ENCODE measurements around the gene MYH7B. TPM values are rescaled to one million over a fixed set of nuclear protein-coding genes. Genes with fewer than 3 reads are reported as not detected.

The MYH7B gene
- total and polyA plus RNA-seq, 5 donors, result 43.3 to 134 (median 125) TPM

GRCh38 chr20:34993941-34994508 is 38.4 kb downstream of the MYH7B start:
- WGBS, result 84% methylated on average over 22 of the region's 22 CpGs
- Histone ChIP-seq H3K27me3 (ENCODE audit: control insufficient read depth, insufficient read depth) (no peaks in the 10 kb centered on the region), H3K4me1 (ENCODE audit: control insufficient read depth, insufficient read depth, low read length) (no peaks in the 10 kb centered on the region), H3K9me3 (ENCODE audit: control insufficient read depth, low read length) (no peaks in the 10 kb centered on the region), H3K4me3 (ENCODE audit: low read length) (no peak overlapping the region), H3K27ac (ENCODE audit: low read length) (no peak overlapping the region)
- peak in 1 of 2 donors; percentile 9 for ATAC-seq
- DNase-seq, result peak in 2 of 3 donors; percentile 41 to 68
- intact Hi-C loops (cut with DNase I), result no loop called here

GRCh38 chr20:34994509-34995131 is 39.0 kb downstream of the MYH7B start:
- no peaks in the 10 kb centered on the region for H3K9me3 ChIP-seq (ENCODE audit: control insufficient read depth, low read length)
- no peaks in the 10 kb centered on the region for H3K27me3 ChIP-seq (ENCODE audit: control insufficient read depth, insufficient read depth)
- ATAC-seq (no peak), DNase-seq (peak in 2 of 3 donors; percentile 21 to 37)
- H3K4me1 ChIP-seq (ENCODE audit: control insufficient read depth, insufficient read depth, low read length), result no peaks in the 10 kb centered on the region
- no peak overlapping the region for H3K27ac ChIP-seq (ENCODE audit: low read length)
- 77% methylated on average over 14 of the region's 14 CpGs for WGBS
- H3K4me3 ChIP-seq (ENCODE audit: low read length), result no peak overlapping the region
- intact Hi-C loops (cut with DNase I), result no loop called here

GRCh38 chr20:34995192-34995591 is 39.5 kb downstream of the MYH7B start:
- no peak for ATAC-seq
- H3K4me1 ChIP-seq (ENCODE audit: control insufficient read depth, insufficient read depth, low read length), result no peaks in the 10 kb centered on the region
- H3K9me3 ChIP-seq (ENCODE audit: control insufficient read depth, low read length), result no peaks in the 10 kb centered on the region

DNA sequence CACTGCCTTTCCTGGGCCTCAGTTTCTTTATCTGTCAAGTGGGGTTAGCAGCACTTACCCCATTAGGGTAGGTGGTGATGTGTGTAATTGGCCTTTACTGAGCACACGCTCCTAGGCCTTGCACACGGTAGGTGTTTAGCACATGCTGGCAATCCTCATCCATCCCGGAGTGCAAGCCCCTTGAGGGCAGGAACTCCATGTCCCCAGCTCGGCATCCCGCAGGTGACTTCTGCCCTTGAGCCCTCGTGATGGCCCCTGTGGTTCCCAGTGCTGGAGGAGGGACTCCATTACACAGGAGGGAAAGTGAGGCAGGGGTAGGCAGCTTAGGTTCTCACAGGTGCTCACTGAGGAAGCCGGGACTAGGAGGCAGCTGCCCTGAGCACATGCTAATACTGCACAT is 40.0 kb downstream of the MYH7B start:
- ATAC-seq (no peak), DNase-seq (peak in 1 of 3 donors; percentile 23)
- WGBS, result 95% methylated on average over 7 of the region's 7 CpGs
- H3K9me3 ChIP-seq (ENCODE audit: control insufficient read depth, low read length), result no peaks in the 10 kb centered on the region
- no peak overlapping the region for H3K27ac ChIP-seq (ENCODE audit: low read length)
- H3K27me3 ChIP-seq (ENCODE audit: control insufficient read depth, insufficient read depth), result no peaks in the 10 kb centered on the region
- intact Hi-C loops (cut with DNase I), result no loop called here
- no peaks in the 10 kb centered on the region for H3K4me1 ChIP-seq (ENCODE audit: control insufficient read depth, insufficient read depth, low read length)
- H3K4me3 ChIP-seq (ENCODE audit: low read length), result no peak overlapping the region

More at GRCh38 chr20:34995192-34995591, 39.5 kb downstream of the MYH7B start:
- peak in 2 of 3 donors; percentile 47 to 48 for DNase-seq
- Histone ChIP-seq H3K27ac (ENCODE audit: low read length) (no peak overlapping the region), H3K27me3 (ENCODE audit: control insufficient read depth, insufficient read depth) (no peaks in the 10 kb centered on the region), H3K4me3 (ENCODE audit: low read length) (no peak overlapping the region)
- intact Hi-C loops (cut with DNase I), result no loop called here
- WGBS, result 89% methylated on average over 14 of the region's 14 CpGs

GRCh38 chr20:34996243-34997028 is 40.8 kb downstream of the MYH7B start:
- ATAC-seq (no peak), DNase-seq (peak in 2 of 3 donors; percentile 51 to 66)
- Histone ChIP-seq H3K9me3 (ENCODE audit: control insufficient read depth, low read length) (no peaks in the 10 kb centered on the region), H3K4me3 (ENCODE audit: low read length) (no peak overlapping the region), H3K27ac (ENCODE audit: low read length) (no peak overlapping the region), H3K4me1 (ENCODE audit: control insufficient read depth, insufficient read depth, low read length) (no peaks in the 10 kb centered on the region), H3K27me3 (ENCODE audit: control insufficient read depth, insufficient read depth) (no peaks in the 10 kb centered on the region)
- intact Hi-C loops (cut with DNase I), result no loop called here
- WGBS, result 93% methylated on average over 26 of the region's 26 CpGs

GRCh38 chr20:34997131-34997561 is 41.5 kb downstream of the MYH7B start:
- no peaks in the 10 kb centered on the region for H3K27me3 ChIP-seq (ENCODE audit: control insufficient read depth, insufficient read depth)
- H3K4me1 ChIP-seq (ENCODE audit: control insufficient read depth, insufficient read depth, low read length), result no peaks in the 10 kb centered on the region
- ATAC-seq, result peak in 1 of 2 donors; percentile 8
- no peaks in the 10 kb centered on the region for H3K9me3 ChIP-seq (ENCODE audit: control insufficient read depth, low read length)
- H3K27ac ChIP-seq (ENCODE audit: low read length), result no peak overlapping the region
- intact Hi-C loops (cut with DNase I), result no loop called here
- DNase-seq, result peak in 2 of 3 donors; percentile 74 to 83
- H3K4me3 ChIP-seq (ENCODE audit: low read length), result no peak overlapping the region
- WGBS, result 43% methylated on average over 39 of the region's 39 CpGs

- no peak for ATAC-seq
- no peaks in the 10 kb centered on the region for H3K27me3 ChIP-seq (ENCODE audit: control insufficient read depth, insufficient read depth)
- no peak overlapping the region for H3K4me3 ChIP-seq (ENCODE audit: low read length)
- peak in 2 of 3 donors; percentile 1 to 30 for DNase-seq
- H3K4me1 ChIP-seq (ENCODE audit: control insufficient read depth, insufficient read depth, low read length), result no peaks in the 10 kb centered on the region
- H3K27ac ChIP-seq (ENCODE audit: low read length), result no peak overlapping the region
- 94% methylated on average over 2 of the region's 2 CpGs for WGBS
- intact Hi-C loops (cut with DNase I), result no loop called here
- H3K9me3 ChIP-seq (ENCODE audit: control insufficient read depth, low read length), result no peaks in the 10 kb centered on the region
These were observed 42.1 kb downstream of the MYH7B start for GRCh38 chr20:34997774-34998173.

GRCh38 chr20:34998331-34998950 is 42.8 kb downstream of the MYH7B start:
- H3K9me3 ChIP-seq (ENCODE audit: control insufficient read depth, low read length), result no peaks in the 10 kb centered on the region
- ATAC-seq (no peak), DNase-seq (peak in 2 of 3 donors; percentile 41 to 56)
- H3K27me3 ChIP-seq (ENCODE audit: control insufficient read depth, insufficient read depth), result no peaks in the 10 kb centered on the region
- no peak overlapping the region for H3K27ac ChIP-seq (ENCODE audit: low read length)
- no peaks in the 10 kb centered on the region for H3K4me1 ChIP-seq (ENCODE audit: control insufficient read depth, insufficient read depth, low read length)
- intact Hi-C loops (cut with DNase I), result no loop called here
- H3K4me3 ChIP-seq (ENCODE audit: low read length), result no peak overlapping the region
- WGBS, result 89% methylated on average over 28 of the region's 28 CpGs

DNA sequence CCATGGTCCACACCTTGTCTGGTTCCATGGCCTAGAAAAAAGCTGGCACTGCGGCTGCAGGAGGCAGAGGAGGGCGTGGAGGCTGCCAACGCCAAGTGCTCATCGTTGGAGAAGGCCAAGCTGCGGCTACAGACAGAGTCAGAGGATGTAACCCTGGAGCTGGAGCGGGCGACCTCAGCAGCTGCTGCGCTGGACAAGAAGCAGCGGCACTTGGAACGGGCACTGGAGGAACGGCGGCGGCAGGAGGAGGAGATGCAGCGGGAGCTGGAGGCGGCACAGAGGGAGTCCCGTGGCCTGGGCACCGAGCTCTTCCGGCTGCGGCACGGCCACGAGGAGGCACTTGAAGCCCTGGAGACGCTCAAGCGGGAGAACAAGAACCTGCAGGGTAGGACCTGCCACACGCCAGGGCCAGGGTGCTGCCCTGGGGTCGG is 43.4 kb downstream of the MYH7B start:
- H3K27me3 ChIP-seq (ENCODE audit: control insufficient read depth, insufficient read depth), result no peaks in the 10 kb centered on the region
- ATAC-seq (no peak), DNase-seq (peak in 1 of 3 donors; percentile 55)
- 90% methylated on average over 25 of the region's 25 CpGs for whole genome bisulfite sequencing
- intact Hi-C loops (cut with DNase I), result no loop called here
- no peaks in the 10 kb centered on the region for H3K4me1 ChIP-seq (ENCODE audit: control insufficient read depth, insufficient read depth, low read length)
- no peak overlapping the region for H3K27ac ChIP-seq (ENCODE audit: low read length)
- no peaks in the 10 kb centered on the region for H3K9me3 ChIP-seq (ENCODE audit: control insufficient read depth, low read length)
- H3K4me3 ChIP-seq (ENCODE audit: low read length), result no peak overlapping the region

DNA sequence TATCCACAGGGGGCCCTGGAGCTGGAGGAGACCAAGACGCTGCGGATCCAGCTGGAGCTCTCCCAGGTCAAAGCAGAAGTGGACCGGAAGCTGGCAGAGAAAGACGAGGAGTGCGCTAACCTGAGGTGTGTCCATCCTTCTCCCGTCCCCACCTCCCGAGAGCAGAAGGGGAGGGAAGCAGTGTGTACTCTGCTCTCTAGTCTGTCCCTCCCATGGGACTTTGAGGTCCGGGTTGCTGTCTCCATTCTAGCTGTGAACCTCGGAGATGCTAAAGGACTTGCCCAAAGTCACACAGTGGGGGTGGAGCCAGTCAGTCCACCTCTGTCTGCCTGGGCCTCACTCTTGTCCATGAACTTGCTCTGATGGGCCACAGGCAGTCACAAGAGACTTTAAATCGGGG is 44.1 kb downstream of the MYH7B start:
- H3K27ac ChIP-seq (ENCODE audit: low read length), result no peak overlapping the region
- DNase-seq (peak in 1 of 3 donors; percentile 27), ATAC-seq (no peak)
- no peaks in the 10 kb centered on the region for H3K4me1 ChIP-seq (ENCODE audit: control insufficient read depth, insufficient read depth, low read length)
- intact Hi-C loops (cut with DNase I), result no loop called here
- no peaks in the 10 kb centered on the region for H3K27me3 ChIP-seq (ENCODE audit: control insufficient read depth, insufficient read depth)
- no peak overlapping the region for H3K4me3 ChIP-seq (ENCODE audit: low read length)
- WGBS, result 57% methylated on average over 10 of the region's 10 CpGs
- H3K9me3 ChIP-seq (ENCODE audit: control insufficient read depth, low read length), result no peaks in the 10 kb centered on the region
